ENCODE data around the gene TTPAL.

The TTPAL gene

GRCh38 chr20:44455126-44455525, 20.5 kb upstream of the TTPAL start:
- TF ChIP-seq, protein P1, sequence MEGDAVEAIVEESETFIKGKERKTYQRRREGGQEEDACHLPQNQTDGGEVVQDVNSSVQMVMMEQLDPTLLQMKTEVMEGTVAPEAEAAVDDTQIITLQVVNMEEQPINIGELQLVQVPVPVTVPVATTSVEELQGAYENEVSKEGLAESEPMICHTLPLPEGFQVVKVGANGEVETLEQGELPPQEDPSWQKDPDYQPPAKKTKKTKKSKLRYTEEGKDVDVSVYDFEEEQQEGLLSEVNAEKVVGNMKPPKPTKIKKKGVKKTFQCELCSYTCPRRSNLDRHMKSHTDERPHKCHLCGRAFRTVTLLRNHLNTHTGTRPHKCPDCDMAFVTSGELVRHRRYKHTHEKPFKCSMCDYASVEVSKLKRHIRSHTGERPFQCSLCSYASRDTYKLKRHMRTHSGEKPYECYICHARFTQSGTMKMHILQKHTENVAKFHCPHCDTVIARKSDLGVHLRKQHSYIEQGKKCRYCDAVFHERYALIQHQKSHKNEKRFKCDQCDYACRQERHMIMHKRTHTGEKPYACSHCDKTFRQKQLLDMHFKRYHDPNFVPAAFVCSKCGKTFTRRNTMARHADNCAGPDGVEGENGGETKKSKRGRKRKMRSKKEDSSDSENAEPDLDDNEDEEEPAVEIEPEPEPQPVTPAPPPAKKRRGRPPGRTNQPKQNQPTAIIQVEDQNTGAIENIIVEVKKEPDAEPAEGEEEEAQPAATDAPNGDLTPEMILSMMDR (IDR thresholded peaks at IDR 0.05), result no peak
- no peak overlapping the region for H3K4me3 ChIP-seq (ENCODE audit: low read depth in 1 of 2, low read length in 1 of 2)
- no peaks in the 10 kb centered on the region for H3K27me3 ChIP-seq
- no peaks in the 10 kb centered on the region for H3K9me3 ChIP-seq
- H3K4me1 ChIP-seq (ENCODE audit: control insufficient read depth in 1 of 2, insufficient read depth in 1 of 2, low read depth in 1 of 2, low read length in 1 of 2), result peaks cover 10 to 12% of the 10 kb centered on the region in 2 experiments
- H3K36me3 ChIP-seq, result no peaks in the 10 kb centered on the region
- H3K27ac ChIP-seq, result peak overlapping the region; percentile 48

GRCh38 chr20:44456611-44457010, 19.1 kb upstream of the TTPAL start:
- Histone ChIP-seq H3K4me3 (ENCODE audit: low read depth in 1 of 2, low read length in 1 of 2) (no peak overlapping the region), H3K36me3 (no peaks in the 10 kb centered on the region), H3K9me3 (no peaks in the 10 kb centered on the region), H3K27me3 (no peaks in the 10 kb centered on the region), H3K27ac (no peak overlapping the region), H3K4me1 (ENCODE audit: control insufficient read depth in 1 of 2, insufficient read depth in 1 of 2, low read depth in 1 of 2, low read length in 1 of 2) (peaks cover 10 to 12% of the 10 kb centered on the region in 2 experiments)
- TF ChIP-seq, protein P1 (IDR thresholded peaks at IDR 0.05), result no peak

GRCh38 chr20:44457016-44457415, 18.7 kb upstream of the TTPAL start:
- no peak overlapping the region for H3K4me3 ChIP-seq (ENCODE audit: low read depth in 1 of 2, low read length in 1 of 2)
- TF ChIP-seq, protein P1 (IDR thresholded peaks at IDR 0.05), result no peak
- no peak overlapping the region for H3K27ac ChIP-seq
- H3K4me1 ChIP-seq (ENCODE audit: control insufficient read depth in 1 of 2, insufficient read depth in 1 of 2, low read depth in 1 of 2, low read length in 1 of 2), result peaks cover 10 to 12% of the 10 kb centered on the region in 2 experiments
- no peaks in the 10 kb centered on the region for H3K9me3 ChIP-seq
- H3K27me3 ChIP-seq, result no peaks in the 10 kb centered on the region
- H3K36me3 ChIP-seq, result no peaks in the 10 kb centered on the region

- TF ChIP-seq, protein P1 (IDR thresholded peaks at IDR 0.05), result no peak
- H3K27ac ChIP-seq, result no peak overlapping the region
- H3K4me1 ChIP-seq (ENCODE audit: control insufficient read depth in 1 of 2, insufficient read depth in 1 of 2, low read depth in 1 of 2, low read length in 1 of 2), result peaks cover 10 to 12% of the 10 kb centered on the region in 2 experiments
- H3K27me3 ChIP-seq, result no peaks in the 10 kb centered on the region
- no peaks in the 10 kb centered on the region for H3K36me3 ChIP-seq
- H3K9me3 ChIP-seq, result no peaks in the 10 kb centered on the region
- H3K4me3 ChIP-seq (ENCODE audit: low read depth in 1 of 2, low read length in 1 of 2), result no peak overlapping the region
Observed at GRCh38 chr20:44459271-44459670, 16.4 kb upstream of the TTPAL start.

DNA sequence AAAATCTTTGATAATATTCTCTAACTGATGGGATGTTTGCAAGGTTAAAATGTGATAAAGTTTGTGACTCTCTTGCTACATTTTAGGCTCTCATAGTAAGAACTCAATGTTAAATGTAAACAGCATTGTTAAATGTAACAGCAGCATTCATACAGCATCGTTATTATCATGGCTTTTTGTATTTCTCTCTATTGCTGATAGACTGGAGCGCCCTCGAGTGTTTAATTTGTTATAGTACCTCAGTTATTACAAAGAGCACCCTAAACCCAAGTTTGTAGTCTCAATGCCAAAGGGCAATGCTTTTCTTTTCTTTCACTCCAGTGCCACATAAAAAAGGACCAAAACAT, 14.9 kb upstream of the TTPAL start:
- Histone ChIP-seq H3K4me3 (ENCODE audit: low read depth in 1 of 2, low read length in 1 of 2) (no peak overlapping the region), H3K27ac (no peak overlapping the region), H3K4me1 (ENCODE audit: control insufficient read depth in 1 of 2, insufficient read depth in 1 of 2, low read depth in 1 of 2, low read length in 1 of 2) (no peaks in the 10 kb centered on the region), H3K27me3 (no peaks in the 10 kb centered on the region), H3K9me3 (no peaks in the 10 kb centered on the region), H3K36me3 (no peaks in the 10 kb centered on the region)
- TF ChIP-seq, protein P1 (IDR thresholded peaks at IDR 0.05), result no peak

All from neutrophil (primary cell).